Colonic mucosa (tissue), 4 donors: ENCODE results near the gene ATXN1. TPM values are rescaled to one million over a fixed set of nuclear protein-coding genes. Genes with fewer than 3 reads are reported as not detected.

Experiments used
- DNase-seq: peaks from one replicate; pipeline ENCODE4 v3.0.0-alpha.2; 2020
- H3K27ac ChIP-seq: fragments of 200-600 bp; one replicate; pipeline ENCODE4 v1.8.0; 2021
- H3K27me3 ChIP-seq: fragments of 200-600 bp; one replicate; pipeline ENCODE4 v1.8.0; 2021
- H3K36me3 ChIP-seq: fragments of 200-600 bp; one replicate; pipeline ENCODE4 v1.8.0; 2021
- H3K4me1 ChIP-seq: fragments of 200-600 bp; one replicate; pipeline ENCODE4 v1.8.0; 2021; ENCODE audit warnings: mild to moderate bottlenecking
- H3K4me3 ChIP-seq: fragments of 200-600 bp; one replicate; pipeline ENCODE4 v1.8.0; 2021
- H3K9ac ChIP-seq, 2 donors: one replicate each; pipeline ENCODE4 v1.7.0; 2013; ENCODE audit warnings: control low read depth in 2 of 2, low read depth in 2 of 2, low read length in 2 of 2
- H3K9me3 ChIP-seq: fragments of 200-600 bp; one replicate; pipeline ENCODE4 v1.8.0; 2021
- CTCF ChIP-seq: fragments of 200-600 bp; IDR thresholded peaks from one replicate; pipeline ENCODE4 v1.8.0; 2022; ENCODE audit warnings: antibody characterized with exemption, mild to moderate bottlenecking
- intact Hi-C: fragments of 100-400 bp; cut with DNase I; formaldehyde crosslinking; loops from one replicate; pipeline ENCODE4 v1.14.1; 2022
- total RNA-seq, 2 donors: library from RNA; stranded (reverse); fragmentation: NEBNext Ultra II Directional in 1 of 2; extraction: Animal tissue kit (Norgen Biotek cat#: 25700) in 1 of 2; gene quantifications; one replicate each; pipeline ENCODE4 v1.2.1, GENCODE V29; 2021
- donor health status: healthy.
- donor health status: DM: no; HTN: no; CAD: no.
- donor health status: DM: no; HTN: no; CAD: no.

ATXN1 gene
- total RNA-seq, 2 donors from 2014 or later, result 24.5 to 41.9 TPM

GRCh38 chr6:16481697-16482399, 279.4 kb downstream of the ATXN1 start:
- Histone ChIP-seq H3K27me3 (no peaks in the 10 kb centered on the region), H3K9me3 (no peaks in the 10 kb centered on the region), H3K27ac (peak overlapping the region; percentile 3), H3K9ac (no peak overlapping the region), H3K4me3 (no peak overlapping the region), H3K36me3 (no peaks in the 10 kb centered on the region), H3K4me1 (no peaks in the 10 kb centered on the region)
- TF ChIP-seq CTCF, result no peak
- no peak for DNase-seq
- intact Hi-C loops, result no loop called here

GRCh38 chr6:16480763-16481560, 280.3 kb downstream of the ATXN1 start:
- Histone ChIP-seq H3K4me1 (no peaks in the 10 kb centered on the region), H3K27me3 (no peaks in the 10 kb centered on the region), H3K36me3 (no peaks in the 10 kb centered on the region), H3K27ac (no peak overlapping the region), H3K9me3 (no peaks in the 10 kb centered on the region), H3K4me3 (no peak overlapping the region), H3K9ac (no peak overlapping the region)
- TF ChIP-seq CTCF, result no peak
- DNase-seq, result no peak
- intact Hi-C loops, result no loop called here

- H3K36me3 ChIP-seq, result no peaks in the 10 kb centered on the region
- TF ChIP-seq CTCF, result no peak
- no peak overlapping the region for H3K27ac ChIP-seq
- intact Hi-C loops, result no loop called here
- H3K27me3 ChIP-seq, result no peaks in the 10 kb centered on the region
- no peak overlapping the region for H3K4me3 ChIP-seq
- no peak overlapping the region for H3K9ac ChIP-seq
- no peaks in the 10 kb centered on the region for H3K9me3 ChIP-seq
- no peak for DNase-seq
- H3K4me1 ChIP-seq, result no peaks in the 10 kb centered on the region
These were observed 283.7 kb downstream of the ATXN1 start for GRCh38 chr6:16477367-16478149.

GRCh38 chr6:16476861-16477260, 284.4 kb downstream of the ATXN1 start:
- H3K9me3 ChIP-seq, result no peaks in the 10 kb centered on the region
- H3K4me3 ChIP-seq, result no peak overlapping the region
- H3K27ac ChIP-seq, result no peak overlapping the region
- no peak for TF ChIP-seq CTCF
- no peaks in the 10 kb centered on the region for H3K36me3 ChIP-seq
- no peak for DNase-seq
- H3K4me1 ChIP-seq, result no peaks in the 10 kb centered on the region
- intact Hi-C loops, result no loop called here
- H3K9ac ChIP-seq, result no peak overlapping the region
- H3K27me3 ChIP-seq, result no peaks in the 10 kb centered on the region

- intact Hi-C loops, result no loop called here
- no peaks in the 10 kb centered on the region for H3K36me3 ChIP-seq
These were observed 285.8 kb downstream of the ATXN1 start for GRCh38 chr6:16475494-16475781.

More at GRCh38 chr6:16475494-16475781, 285.8 kb downstream of the ATXN1 start:
- TF ChIP-seq CTCF, result no peak
- Histone ChIP-seq H3K27me3 (no peaks in the 10 kb centered on the region), H3K9ac (no peak overlapping the region), H3K9me3 (no peaks in the 10 kb centered on the region), H3K27ac (no peak overlapping the region), H3K4me3 (no peak overlapping the region), H3K4me1 (no peaks in the 10 kb centered on the region)
- DNase-seq, result no peak
